C4-2B (cell line): Measurements from ENCODE around the gene DPEP1.

Experiments used
- H3K27ac ChIP-seq: fragments of 450-650 bp; 2 replicates; pipeline ENCODE4 v1.5.1; 2017
- ZFX ChIP-seq: fragments of 450-650 bp; IDR thresholded peaks from 2 replicates; pipeline ENCODE4 v1.6.1; 2017
- TF ChIP-seq, protein P1 (sequence below): fragments of 450-650 bp; conservative IDR thresholded peaks from 2 replicates; pipeline ENCODE4 v1.5.1; 2017; ENCODE audit warnings: mild to moderate bottlenecking

The DPEP1 gene

DNA sequence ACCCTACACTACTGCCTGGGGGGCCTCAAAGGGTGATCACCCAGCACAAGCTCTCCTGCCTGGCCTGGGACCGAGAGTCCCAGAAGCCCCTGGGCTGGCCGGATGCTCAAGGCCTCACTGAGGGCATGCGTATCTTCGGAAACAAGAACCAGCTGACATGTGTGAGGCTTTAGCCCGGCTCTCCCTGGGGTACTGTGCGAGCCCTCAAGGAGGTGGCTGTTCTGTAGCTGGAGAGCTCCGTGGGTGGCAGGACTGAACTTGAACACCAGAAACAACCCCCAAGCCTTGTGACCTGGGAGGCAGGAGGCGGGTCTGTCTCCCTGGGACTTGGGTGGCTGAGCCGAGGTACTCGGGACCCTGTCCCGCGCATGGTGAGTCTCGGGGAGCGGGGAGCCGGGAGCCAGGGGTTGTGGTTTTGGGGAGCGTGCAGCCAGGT, 7.0 kb downstream of the DPEP1 start:
- H3K27ac ChIP-seq = no peak overlapping the region
- TF ChIP-seq ZFX = no peak
- TF ChIP-seq, protein P1, sequence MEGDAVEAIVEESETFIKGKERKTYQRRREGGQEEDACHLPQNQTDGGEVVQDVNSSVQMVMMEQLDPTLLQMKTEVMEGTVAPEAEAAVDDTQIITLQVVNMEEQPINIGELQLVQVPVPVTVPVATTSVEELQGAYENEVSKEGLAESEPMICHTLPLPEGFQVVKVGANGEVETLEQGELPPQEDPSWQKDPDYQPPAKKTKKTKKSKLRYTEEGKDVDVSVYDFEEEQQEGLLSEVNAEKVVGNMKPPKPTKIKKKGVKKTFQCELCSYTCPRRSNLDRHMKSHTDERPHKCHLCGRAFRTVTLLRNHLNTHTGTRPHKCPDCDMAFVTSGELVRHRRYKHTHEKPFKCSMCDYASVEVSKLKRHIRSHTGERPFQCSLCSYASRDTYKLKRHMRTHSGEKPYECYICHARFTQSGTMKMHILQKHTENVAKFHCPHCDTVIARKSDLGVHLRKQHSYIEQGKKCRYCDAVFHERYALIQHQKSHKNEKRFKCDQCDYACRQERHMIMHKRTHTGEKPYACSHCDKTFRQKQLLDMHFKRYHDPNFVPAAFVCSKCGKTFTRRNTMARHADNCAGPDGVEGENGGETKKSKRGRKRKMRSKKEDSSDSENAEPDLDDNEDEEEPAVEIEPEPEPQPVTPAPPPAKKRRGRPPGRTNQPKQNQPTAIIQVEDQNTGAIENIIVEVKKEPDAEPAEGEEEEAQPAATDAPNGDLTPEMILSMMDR = no peak

DNA sequence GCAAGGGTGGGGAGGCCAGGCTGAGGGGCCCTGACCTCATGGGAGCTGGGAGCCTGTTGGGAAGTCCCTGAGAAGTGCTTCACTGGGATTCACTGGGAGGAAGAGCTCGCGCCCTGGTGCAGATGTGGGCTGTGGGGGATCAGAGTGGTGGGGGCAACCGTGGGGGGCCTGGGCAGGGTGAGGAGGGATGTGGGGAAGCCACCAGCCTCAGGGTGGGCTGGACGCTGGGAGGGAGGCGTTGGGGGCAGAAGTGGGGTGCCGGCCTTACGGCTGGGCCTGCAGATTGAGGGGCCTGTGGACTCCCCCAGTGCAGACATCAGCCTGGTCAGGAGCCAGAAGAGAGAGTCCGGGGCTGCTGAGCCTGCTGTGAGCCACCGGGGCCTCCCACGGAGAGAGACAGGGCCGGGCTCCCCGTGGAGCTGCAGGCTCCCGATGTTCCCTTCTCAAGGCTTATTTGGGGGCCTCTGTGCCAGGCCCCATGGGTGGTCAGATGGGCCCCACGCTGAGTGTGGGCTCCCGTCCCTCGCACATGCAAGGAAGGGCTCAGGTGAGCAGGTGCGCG, 7.8 kb downstream of the DPEP1 start:
- TF ChIP-seq, protein P1 = no peak
- TF ChIP-seq ZFX = no peak
- H3K27ac ChIP-seq = no peak overlapping the region

DNA sequence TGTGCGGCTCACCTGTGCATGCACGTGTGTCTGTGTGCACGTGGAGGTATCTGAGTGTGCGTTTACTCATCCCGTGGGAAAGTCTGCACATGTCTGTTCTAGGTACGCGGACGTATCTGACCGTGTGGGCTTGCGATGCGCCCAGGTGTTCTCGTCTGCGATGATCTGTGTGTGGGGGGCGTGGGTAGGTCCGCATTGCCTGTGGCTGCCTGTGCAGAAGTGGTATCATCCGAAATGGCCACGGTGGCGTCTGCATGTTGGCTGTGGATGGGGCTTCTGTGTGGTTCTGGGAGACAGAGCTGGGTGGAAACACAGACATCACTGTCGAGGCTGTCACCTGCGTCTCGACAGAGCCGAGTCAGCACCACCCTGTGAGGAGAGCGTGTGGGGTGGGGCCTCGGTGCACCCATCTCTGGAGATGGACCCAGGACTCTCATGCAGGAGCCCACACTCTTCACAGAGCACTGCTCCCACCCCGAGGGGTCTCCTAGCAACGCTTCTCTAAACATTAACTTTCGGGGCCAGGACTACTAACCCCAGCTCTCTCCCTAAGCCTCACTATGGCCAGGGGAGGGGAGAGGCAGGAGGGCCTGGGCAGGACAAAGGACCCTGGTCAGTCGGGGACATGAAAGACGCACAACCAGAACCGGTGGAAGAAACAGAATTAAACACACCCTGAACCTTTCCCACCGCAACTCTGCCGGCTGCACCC, 8.4 kb downstream of the DPEP1 start:
- TF ChIP-seq ZFX = no peak
- TF ChIP-seq, protein P1 = no peak
- H3K27ac ChIP-seq = no peak overlapping the region

DNA sequence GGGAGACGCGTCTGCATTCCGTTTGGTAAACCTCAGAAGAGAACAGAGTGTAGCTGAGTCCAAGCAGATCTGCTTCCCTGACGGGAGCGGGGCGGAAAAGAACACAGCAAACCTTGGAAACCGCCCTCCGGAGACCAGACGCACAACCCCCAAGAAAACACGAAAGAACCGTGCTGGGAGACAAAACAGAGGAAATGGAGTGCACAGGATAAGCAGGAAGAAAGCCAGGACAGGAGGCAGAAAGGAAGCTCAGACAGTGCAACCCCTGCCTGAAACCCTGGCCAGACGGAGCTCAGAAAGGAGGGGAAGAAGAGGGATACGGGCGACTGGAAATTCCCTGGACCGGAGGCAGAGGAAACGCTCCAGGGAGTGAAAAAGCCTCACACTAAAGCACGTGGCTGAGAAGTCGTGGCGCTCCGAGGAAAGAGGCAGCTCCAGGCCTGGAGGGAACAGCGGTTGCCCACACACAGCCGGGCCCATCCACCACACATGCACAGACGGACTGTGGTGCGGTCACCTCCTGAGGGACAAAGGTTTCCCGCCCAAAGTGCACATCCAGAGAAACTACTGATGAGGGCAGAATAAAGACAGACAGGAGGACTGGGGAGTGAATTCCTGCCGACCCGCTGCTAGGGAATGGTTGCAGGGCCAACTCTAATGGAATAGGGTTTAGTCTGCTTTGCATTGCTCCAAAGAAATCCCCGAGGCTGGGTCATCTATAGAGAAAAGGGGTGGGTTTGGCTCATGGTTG, 10.2 kb downstream of the DPEP1 start:
- TF ChIP-seq ZFX = no peak
- TF ChIP-seq, protein P1 = no peak
- no peak overlapping the region for H3K27ac ChIP-seq

DNA sequence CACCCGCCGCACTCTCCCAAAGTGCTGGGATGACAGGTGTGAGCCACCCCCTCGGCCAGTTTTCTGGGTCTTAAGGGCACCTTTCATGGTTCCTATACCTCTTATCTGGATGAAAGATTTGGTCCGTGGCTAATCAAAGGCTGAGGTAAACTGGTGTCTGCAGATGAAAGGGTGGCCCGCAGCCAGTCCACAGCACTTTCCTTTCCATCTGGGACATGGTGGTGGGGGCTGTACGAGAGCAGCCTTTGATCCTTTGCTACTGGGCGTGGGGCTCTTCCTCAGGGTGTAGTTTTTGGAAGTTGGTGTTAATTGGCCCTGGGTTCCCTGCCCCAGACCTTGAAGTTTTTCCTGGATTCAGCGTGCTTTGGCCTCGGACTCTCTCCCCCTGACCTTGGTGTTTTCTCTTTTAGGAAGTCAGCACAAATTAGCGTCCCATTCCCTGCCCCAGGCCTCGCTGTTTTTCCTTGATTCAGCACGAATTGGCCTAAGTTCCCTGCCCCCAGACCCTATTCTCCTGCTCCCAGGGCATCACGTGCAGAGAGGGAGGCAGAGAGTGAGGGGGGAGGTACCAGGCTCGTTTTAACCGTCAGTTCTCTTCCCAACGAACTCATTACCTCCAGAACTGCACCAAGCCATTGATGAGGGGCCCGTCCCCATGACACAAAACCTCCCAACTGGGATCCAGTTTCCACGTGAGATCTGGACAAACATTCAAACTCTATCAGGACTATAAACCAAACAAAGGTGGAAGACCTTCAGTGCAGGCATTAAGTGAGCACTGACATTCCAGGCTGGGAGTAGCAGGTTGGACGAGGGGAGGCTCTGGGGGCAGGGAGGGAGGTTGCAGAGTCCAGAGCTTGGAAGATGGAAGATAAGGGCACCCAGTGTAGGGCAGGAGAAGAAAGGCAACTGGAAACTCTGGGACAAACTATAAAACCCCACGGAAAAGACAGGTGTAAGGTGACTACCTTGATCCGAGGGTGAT, 11.6 kb downstream of the DPEP1 start:
- TF ChIP-seq, protein P1 = no peak
- TF ChIP-seq ZFX = no peak
- no peak overlapping the region for H3K27ac ChIP-seq

DNA sequence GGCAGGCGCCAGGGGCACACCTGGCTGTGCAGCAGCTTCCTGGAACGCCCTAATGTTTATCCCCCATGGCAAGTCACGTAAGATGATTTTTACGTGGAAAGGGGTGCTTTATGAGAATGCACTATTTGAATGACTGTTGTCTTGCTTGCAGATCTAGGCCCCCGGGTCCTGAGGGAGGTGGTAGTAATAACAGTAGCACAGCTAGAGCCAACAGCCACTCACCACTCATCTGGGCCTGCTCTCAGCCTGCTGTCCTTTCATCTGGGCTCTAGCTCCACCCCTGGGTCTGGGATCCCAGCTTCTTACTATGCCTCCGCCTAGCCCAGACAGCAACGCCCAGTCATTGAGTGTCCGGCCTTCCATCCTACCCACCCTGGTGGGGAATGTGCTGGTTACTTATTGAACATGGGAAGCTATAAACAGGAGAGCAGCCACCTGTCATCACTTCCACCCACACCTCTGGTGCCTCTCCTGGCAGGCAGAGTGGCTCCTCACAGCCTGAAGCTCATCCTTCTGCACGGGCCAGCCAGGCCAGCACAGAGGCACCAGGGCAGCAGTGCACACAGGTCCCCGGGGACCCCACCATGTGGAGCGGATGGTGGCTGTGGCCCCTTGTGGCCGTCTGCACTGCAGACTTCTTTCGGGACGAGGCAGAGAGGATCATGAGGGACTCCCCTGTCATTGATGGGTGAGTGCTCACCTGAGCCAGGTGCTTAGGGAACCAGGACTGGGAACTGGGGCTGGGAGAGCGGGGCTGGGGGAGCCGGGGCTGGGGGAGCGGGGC, 16.6 kb downstream of the DPEP1 start:
- no peak for TF ChIP-seq ZFX
- TF ChIP-seq, protein P1 = no peak
- no peak overlapping the region for H3K27ac ChIP-seq
